ENCODE measurements around the gene FOXO1. TPM values are rescaled to one million over a fixed set of nuclear protein-coding genes. Genes with fewer than 3 reads are reported as not detected.

Gene FOXO1
- total RNA-seq, 1 experiment from 2014 or later, result 12.2 TPM

- ChIA-PET POLR2A (no interaction called here), RAD21 (ENCODE audit: low non-redundant PET in 1 of 2, low total read pairs in 2 of 2, uncharacterized antibody in 2 of 2, unreplicated experiment in 2 of 2) (no interaction called here), CTCF (no interaction called here)
- no peaks in the 10 kb centered on the region for H4K20me1 ChIP-seq (ENCODE audit: insufficient read depth)
- DNase-seq (ENCODE audit: low read depth, low spot score) (no peak), ATAC-seq (no peak)
- no peaks in the 10 kb centered on the region for H3K79me2 ChIP-seq (ENCODE audit: insufficient read depth, low read length)
- H3K9ac ChIP-seq (ENCODE audit: low read length), result no peak overlapping the region
- H3K27me3 ChIP-seq (ENCODE audit: insufficient read depth, low read length), result no peaks in the 10 kb centered on the region
- H3K4me1 ChIP-seq (ENCODE audit: control insufficient read depth in 1 of 2, insufficient read depth in 2 of 2, low read length in 2 of 2), result no peaks in the 10 kb centered on the region; a peak in 1 of 4 replicates
- no peak overlapping the region for H2AFZ ChIP-seq (ENCODE audit: low read depth, low read length, poor library complexity, severe bottlenecking)
- no peak for TF ChIP-seq YY1 (IDR thresholded peaks at IDR 0.05; ENCODE audit: extremely low read depth, insufficient replicate concordance, low read depth, low read length)
- no peak for TF ChIP-seq JUND (IDR thresholded peaks at IDR 0.05)
- no peak for TF ChIP-seq POLR2A (IDR thresholded peaks at IDR 0.05; ENCODE audit: borderline replicate concordance, extremely low read depth, insufficient read depth, insufficient read length)
- no peak for TF ChIP-seq TCF7L2 (IDR thresholded peaks at IDR 0.05; ENCODE audit: borderline replicate concordance, extremely low read depth, insufficient read depth, insufficient read length)
- H3K4me3 ChIP-seq (replicated peaks in 1 of 2; ENCODE audit: low read depth in 1 of 2, low read length in 2 of 2), result no peak overlapping the region
- H3K4me2 ChIP-seq (ENCODE audit: low read length), result no peak overlapping the region
- BruUV-seq (replicated peaks), result no TSS peak
- no peaks in the 10 kb centered on the region for H3K9me2 ChIP-seq (ENCODE audit: insufficient read depth)
- intact Hi-C loops (cut with micrococcal nuclease), result no loop called here
- no peaks in the 10 kb centered on the region for H3K9me3 ChIP-seq (ENCODE audit: control insufficient read depth in 1 of 2, insufficient read depth in 1 of 2, low read depth in 1 of 2, low read length in 2 of 2)
- H3K27ac ChIP-seq (ENCODE audit: low read depth, low read length), result no peak overlapping the region
- no peaks in the 10 kb centered on the region for H3K36me3 ChIP-seq (ENCODE audit: control insufficient read depth in 1 of 2, insufficient read depth in 2 of 2, low read length in 2 of 2)
Measured at GRCh38 chr13:40547591-40548315, 118.7 kb downstream of the FOXO1 start.

- Histone ChIP-seq H3K79me2 (ENCODE audit: insufficient read depth, low read length) (no peaks in the 10 kb centered on the region), H3K27ac (ENCODE audit: low read depth, low read length) (no peak overlapping the region), H3K4me2 (ENCODE audit: low read length) (no peak overlapping the region), H2AFZ (ENCODE audit: low read depth, low read length, poor library complexity, severe bottlenecking) (no peak overlapping the region), H3K9ac (ENCODE audit: low read length) (no peak overlapping the region), H3K4me3 (replicated peaks in 1 of 2; ENCODE audit: low read depth in 1 of 2, low read length in 2 of 2) (no peak overlapping the region), H3K9me2 (ENCODE audit: insufficient read depth) (no peaks in the 10 kb centered on the region), H3K36me3 (ENCODE audit: control insufficient read depth in 1 of 2, insufficient read depth in 2 of 2, low read length in 2 of 2) (no peaks in the 10 kb centered on the region), H3K9me3 (ENCODE audit: control insufficient read depth in 1 of 2, insufficient read depth in 1 of 2, low read depth in 1 of 2, low read length in 2 of 2) (no peaks in the 10 kb centered on the region), H3K27me3 (ENCODE audit: insufficient read depth, low read length) (no peaks in the 10 kb centered on the region), H4K20me1 (ENCODE audit: insufficient read depth) (no peaks in the 10 kb centered on the region), H3K4me1 (ENCODE audit: control insufficient read depth in 1 of 2, insufficient read depth in 2 of 2, low read length in 2 of 2) (peaks cover 2 to 3% of the 10 kb centered on the region in 2 experiments)
- ChIA-PET CTCF (no interaction called here), POLR2A (no interaction called here), RAD21 (ENCODE audit: low non-redundant PET in 1 of 2, low total read pairs in 2 of 2, uncharacterized antibody in 2 of 2, unreplicated experiment in 2 of 2) (no interaction called here)
- intact Hi-C loops (cut with micrococcal nuclease), result no loop called here
- no peak for TF ChIP-seq EGR1 (IDR thresholded peaks at IDR 0.05; ENCODE audit: low read depth)
- TF ChIP-seq, protein P1, sequence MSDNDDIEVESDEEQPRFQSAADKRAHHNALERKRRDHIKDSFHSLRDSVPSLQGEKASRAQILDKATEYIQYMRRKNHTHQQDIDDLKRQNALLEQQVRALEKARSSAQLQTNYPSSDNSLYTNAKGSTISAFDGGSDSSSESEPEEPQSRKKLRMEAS (IDR thresholded peaks at IDR 0.05), result no peak
- TF ChIP-seq SIN3A (IDR thresholded peaks at IDR 0.05; ENCODE audit: low read depth), result no peak
- TF ChIP-seq YY1 (IDR thresholded peaks at IDR 0.05; ENCODE audit: extremely low read depth, insufficient replicate concordance, low read depth, low read length), result no peak
- DNase-seq (ENCODE audit: low read depth, low spot score), result no peak
- no TSS peak for BruUV-seq (replicated peaks)
- no peak for ATAC-seq
Measured at GRCh38 chr13:40546047-40546446, 120.4 kb downstream of the FOXO1 start.

Measured in HCT116 (cell line).